ENCODE data around the gene OR51I2. TPM values are rescaled to one million over a fixed set of nuclear protein-coding genes. Genes with fewer than 3 reads are reported as not detected.

Gene OR51I2
- total RNA-seq, 1 donor from 2014 or later: not detected

Other genes starting within 250 kb of the OR51I2 start
- not detected in 2 replicates for gene OR51V1, start 248.6 kb upstream of the OR51I2 start, total RNA-seq
- not detected in 2 replicates for gene HBB, start 222.3 kb upstream of the OR51I2 start, total RNA-seq
- gene HBD, start 214.8 kb upstream of the OR51I2 start, total RNA-seq: not detected in 2 replicates
- gene HBG1, start 199.5 kb upstream of the OR51I2 start, total RNA-seq: not detected in 2 replicates
- gene HBG2, start 194.5 kb upstream of the OR51I2 start, total RNA-seq: not detected in 2 replicates
- gene HBE1, start 179.4 kb upstream of the OR51I2 start, total RNA-seq: not detected in 2 replicates
- not detected in 2 replicates for gene OR51B4, start 147.4 kb upstream of the OR51I2 start, total RNA-seq
- gene OR51B2, start 125.0 kb upstream of the OR51I2 start, total RNA-seq: not detected in 2 replicates
- not detected in 2 replicates for gene OR51B5, start 105.8 kb upstream of the OR51I2 start, total RNA-seq
- not detected in 2 replicates for gene OR51B6, start 97.8 kb upstream of the OR51I2 start, total RNA-seq
- gene OR51M1, start 65.5 kb upstream of the OR51I2 start, total RNA-seq: not detected in 2 replicates
- gene OR51Q1, start 27.2 kb upstream of the OR51I2 start, total RNA-seq: not detected in 2 replicates
- 0.13 TPM in 1 of 2 replicates, not detected in the other for gene OR51I1, start 7.8 kb upstream of the OR51I2 start, total RNA-seq
- not detected in 2 replicates for gene OR52D1, start 39.4 kb downstream of the OR51I2 start, total RNA-seq
- not detected in 2 replicates for gene UBQLN3, start 60.6 kb downstream of the OR51I2 start, total RNA-seq
- gene UBQLNL, start 67.4 kb downstream of the OR51I2 start, total RNA-seq: not detected in 2 replicates
- 0.13 TPM in 2 replicates for gene OR52H1, start 99.2 kb downstream of the OR51I2 start, total RNA-seq
- not detected in 2 replicates for gene OR52B6, start 131.6 kb downstream of the OR51I2 start, total RNA-seq
- 0.38 and 3.9 TPM in 2 replicates for gene TRIM6, start 147.3 kb downstream of the OR51I2 start, total RNA-seq
- gene TRIM34, start 175.7 kb downstream of the OR51I2 start, total RNA-seq: 8.0 and 8.1 TPM in 2 replicates
- 44.7 and 59.7 TPM in 2 replicates for gene TRIM5, start 235.8 kb downstream of the OR51I2 start, total RNA-seq
- 60.6 and 85.6 TPM in 2 replicates for gene TRIM22, start 240.5 kb downstream of the OR51I2 start, total RNA-seq